Panc1 (cell line): ENCODE data around the gene FAM187B. TPM values are rescaled to one million over a fixed set of nuclear protein-coding genes. Genes with fewer than 3 reads are reported as not detected.
A peak's percentile ranks its signal among the peaks of the same experiment; 100 is the strongest.

Experiments used
- ATAC-seq: fragments of 200-7000 bp; cut with Tn5 transposase; 2 replicates; pipeline ENCODE4 v1.9.1; 2020; ENCODE audit warnings: mild to moderate bottlenecking, moderate library complexity
- BruUV-seq: library from RNA; stranded (reverse); fragments of 400-500 nt; replicated peaks from 2 replicates; lab custom pipeline; 2021; lab: Mats Ljungman, UMichigan
- CTCF ChIA-PET: fragments of 300-600 bp; sonication (Branson Sonifier 250); formaldehyde crosslinking; loops from one replicate; lab custom pipeline; 2022; ENCODE audit warnings: antibody characterized with exemption; lab: Charles Lee
- POLR2A ChIA-PET: fragments of 300-600 bp; sonication (Branson Sonifier 250); formaldehyde crosslinking; loops from one replicate; lab custom pipeline; 2022; ENCODE audit warnings: antibody characterized with exemption; lab: Charles Lee
- DNase-seq: peaks from one replicate; pipeline ENCODE4 v3.0.0-alpha.2; 2010; ENCODE audit warnings: low read depth, low spot score
- H3K27ac ChIP-seq: 2 replicates; pipeline ENCODE4 v1.5.1; 2011; ENCODE audit warnings: mild to moderate bottlenecking, low read length, inconsistent platforms
- H3K27me3 ChIP-seq: fragments of 200-500 bp; sonication (Bioruptor generic); 2 replicates; pipeline ENCODE4 v1.6.0; 2014; ENCODE audit warnings: low read length, inconsistent platforms; ENCODE audit not compliant: control insufficient read depth, insufficient read depth
- H3K36me3 ChIP-seq: fragments of 200-500 bp; sonication (Bioruptor generic); 2 replicates; pipeline ENCODE4 v1.5.1; 2014; ENCODE audit warnings: inconsistent platforms, mild to moderate bottlenecking, low read length, moderate library complexity; ENCODE audit not compliant: control insufficient read depth, insufficient read depth
- H3K4me1 ChIP-seq: 2 replicates; pipeline ENCODE4 v1.5.1; 2011; ENCODE audit warnings: inconsistent platforms, mild to moderate bottlenecking, low read length, moderate library complexity; ENCODE audit not compliant: control insufficient read depth, insufficient read depth
- H3K4me3 ChIP-seq, 2 experiments: 2 replicates each; pipeline ENCODE4 v1.5.1; 2011 to 2012; ENCODE audit warnings: low read depth in 2 of 2, low read length in 2 of 2, mild to moderate bottlenecking in 2 of 2, inconsistent platforms in 1 of 2, moderate library complexity in 1 of 2
- H3K9me3 ChIP-seq: fragments of 200-500 bp; sonication (Bioruptor generic); 2 replicates; pipeline ENCODE4 v1.5.1; 2014; ENCODE audit warnings: low read depth, mild to moderate bottlenecking, inconsistent platforms, low read length, moderate library complexity; ENCODE audit not compliant: control insufficient read depth, insufficient read depth
- POLR2AphosphoS5 ChIP-seq: IDR thresholded peaks from 2 replicates; pipeline ENCODE4 v1.6.1; 2012; ENCODE audit warnings: mild to moderate bottlenecking, low read depth, low read length, moderate library complexity
- SIN3A ChIP-seq: IDR thresholded peaks from 2 replicates; pipeline ENCODE4 v1.6.1; 2012; ENCODE audit warnings: low read depth, mild to moderate bottlenecking, low read length, moderate library complexity, borderline replicate concordance; ENCODE audit not compliant: insufficient read depth
- TCF7L2 ChIP-seq: IDR thresholded peaks from 2 replicates; pipeline ENCODE4 v1.6.1; 2011; ENCODE audit warnings: mild to moderate bottlenecking, low read depth, low read length, inconsistent platforms
- in situ Hi-C: cut with HindIII; loops from 2 replicates; pipeline ENCODE4 v1.10.0; 2016; ENCODE audit warnings: low sequenced_read_pairs, low pct_unique_long_range_greater_than_20kb
- intact Hi-C: fragments of 100-400 bp; cut with micrococcal nuclease; formaldehyde crosslinking; loops from one replicate; pipeline ENCODE4 v1.10.0; 2022; ENCODE audit not compliant: unreplicated experiment
- total RNA-seq: library from RNA; stranded (reverse); gene quantifications from one replicate; pipeline ENCODE4 v1.2.1, GENCODE V29; 2021; ENCODE audit not compliant: unreplicated experiment
- TF ChIP-seq, protein P1 (sequence below): fragments of 450-650 bp; IDR thresholded peaks from 2 replicates; pipeline ENCODE4 v1.5.1; 2017; ENCODE audit warnings: mild to moderate bottlenecking
- TF ChIP-seq, protein P2 (sequence below), 2 experiments: IDR thresholded peaks; 2 replicates each; pipeline ENCODE4 v1.6.1; 2011 to 2012; ENCODE audit warnings: low read depth in 2 of 2, control low read depth in 1 of 2, low read length in 1 of 2, mild to moderate bottlenecking in 1 of 2, moderate library complexity in 1 of 2; ENCODE audit not compliant: insufficient read depth in 1 of 2

FAM187B gene
- total RNA-seq, 1 experiment from 2014 or later: not detected

DNA sequence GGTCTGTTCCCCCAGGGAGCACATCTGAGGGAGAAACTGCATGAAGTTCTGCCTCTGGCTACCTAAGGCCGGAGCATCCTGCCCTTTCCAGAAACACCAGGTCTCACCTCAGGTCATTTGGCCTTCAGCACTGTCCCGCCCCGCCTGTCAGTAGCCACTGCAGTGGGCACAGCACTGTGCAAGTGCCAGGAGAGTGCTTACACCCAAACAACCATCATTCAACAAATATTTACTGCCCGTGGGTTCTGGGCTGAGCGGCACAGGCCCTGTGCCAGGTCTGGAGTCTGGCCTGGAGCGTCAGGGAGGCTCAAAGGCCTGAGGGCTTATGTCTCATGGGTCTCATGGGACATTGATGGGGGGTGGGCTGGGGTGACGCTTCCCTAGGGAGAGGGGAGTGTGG, 43.0 kb upstream of the FAM187B start:
- no TSS peak for BruUV-seq

DNA sequence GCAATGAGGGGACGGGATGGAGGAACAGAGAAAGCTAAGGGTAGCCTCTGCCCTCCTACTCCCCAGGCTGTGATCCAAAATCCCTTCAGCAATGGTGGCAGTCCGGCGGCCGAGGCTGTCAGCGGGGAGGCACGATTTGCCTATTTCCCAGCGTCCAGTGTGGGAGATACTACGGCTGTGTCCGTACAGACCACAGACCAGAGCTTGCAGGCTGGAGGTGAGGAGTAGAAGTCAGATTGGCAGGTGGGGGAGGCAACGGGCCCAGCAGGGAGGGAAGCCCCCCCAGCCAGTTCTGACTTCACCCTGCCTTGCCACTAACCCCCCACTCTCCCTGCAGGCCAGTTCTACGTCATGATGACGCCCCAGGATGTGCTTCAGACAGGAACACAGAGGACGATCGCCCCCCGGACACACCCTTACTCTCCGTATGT, 41.9 kb upstream of the FAM187B start:
- H3K27ac ChIP-seq: no peak overlapping the region
- BruUV-seq: no TSS peak
- intact Hi-C loops (no loop called here), in situ Hi-C loops (no loop called here)
- ChIA-PET CTCF (interaction anchor here (0.6 kb wide), 1 partner anchor 146 kb away, joined by 3 read pairs; no protein-coding TSS in a partner anchor), POLR2A (no interaction called here)
- H3K27me3 ChIP-seq: no peaks in the 10 kb centered on the region
- TF ChIP-seq, protein P1, sequence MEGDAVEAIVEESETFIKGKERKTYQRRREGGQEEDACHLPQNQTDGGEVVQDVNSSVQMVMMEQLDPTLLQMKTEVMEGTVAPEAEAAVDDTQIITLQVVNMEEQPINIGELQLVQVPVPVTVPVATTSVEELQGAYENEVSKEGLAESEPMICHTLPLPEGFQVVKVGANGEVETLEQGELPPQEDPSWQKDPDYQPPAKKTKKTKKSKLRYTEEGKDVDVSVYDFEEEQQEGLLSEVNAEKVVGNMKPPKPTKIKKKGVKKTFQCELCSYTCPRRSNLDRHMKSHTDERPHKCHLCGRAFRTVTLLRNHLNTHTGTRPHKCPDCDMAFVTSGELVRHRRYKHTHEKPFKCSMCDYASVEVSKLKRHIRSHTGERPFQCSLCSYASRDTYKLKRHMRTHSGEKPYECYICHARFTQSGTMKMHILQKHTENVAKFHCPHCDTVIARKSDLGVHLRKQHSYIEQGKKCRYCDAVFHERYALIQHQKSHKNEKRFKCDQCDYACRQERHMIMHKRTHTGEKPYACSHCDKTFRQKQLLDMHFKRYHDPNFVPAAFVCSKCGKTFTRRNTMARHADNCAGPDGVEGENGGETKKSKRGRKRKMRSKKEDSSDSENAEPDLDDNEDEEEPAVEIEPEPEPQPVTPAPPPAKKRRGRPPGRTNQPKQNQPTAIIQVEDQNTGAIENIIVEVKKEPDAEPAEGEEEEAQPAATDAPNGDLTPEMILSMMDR: no peak
- TF ChIP-seq TCF7L2: no peak
- TF ChIP-seq, protein P2, sequence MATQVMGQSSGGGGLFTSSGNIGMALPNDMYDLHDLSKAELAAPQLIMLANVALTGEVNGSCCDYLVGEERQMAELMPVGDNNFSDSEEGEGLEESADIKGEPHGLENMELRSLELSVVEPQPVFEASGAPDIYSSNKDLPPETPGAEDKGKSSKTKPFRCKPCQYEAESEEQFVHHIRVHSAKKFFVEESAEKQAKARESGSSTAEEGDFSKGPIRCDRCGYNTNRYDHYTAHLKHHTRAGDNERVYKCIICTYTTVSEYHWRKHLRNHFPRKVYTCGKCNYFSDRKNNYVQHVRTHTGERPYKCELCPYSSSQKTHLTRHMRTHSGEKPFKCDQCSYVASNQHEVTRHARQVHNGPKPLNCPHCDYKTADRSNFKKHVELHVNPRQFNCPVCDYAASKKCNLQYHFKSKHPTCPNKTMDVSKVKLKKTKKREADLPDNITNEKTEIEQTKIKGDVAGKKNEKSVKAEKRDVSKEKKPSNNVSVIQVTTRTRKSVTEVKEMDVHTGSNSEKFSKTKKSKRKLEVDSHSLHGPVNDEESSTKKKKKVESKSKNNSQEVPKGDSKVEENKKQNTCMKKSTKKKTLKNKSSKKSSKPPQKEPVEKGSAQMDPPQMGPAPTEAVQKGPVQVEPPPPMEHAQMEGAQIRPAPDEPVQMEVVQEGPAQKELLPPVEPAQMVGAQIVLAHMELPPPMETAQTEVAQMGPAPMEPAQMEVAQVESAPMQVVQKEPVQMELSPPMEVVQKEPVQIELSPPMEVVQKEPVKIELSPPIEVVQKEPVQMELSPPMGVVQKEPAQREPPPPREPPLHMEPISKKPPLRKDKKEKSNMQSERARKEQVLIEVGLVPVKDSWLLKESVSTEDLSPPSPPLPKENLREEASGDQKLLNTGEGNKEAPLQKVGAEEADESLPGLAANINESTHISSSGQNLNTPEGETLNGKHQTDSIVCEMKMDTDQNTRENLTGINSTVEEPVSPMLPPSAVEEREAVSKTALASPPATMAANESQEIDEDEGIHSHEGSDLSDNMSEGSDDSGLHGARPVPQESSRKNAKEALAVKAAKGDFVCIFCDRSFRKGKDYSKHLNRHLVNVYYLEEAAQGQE (IDR thresholded peaks at IDR 0.05; ENCODE audit: insufficient read depth in 1 of 2, low read depth in 2 of 2, low read length in 1 of 2): no peak
- no peak for TF ChIP-seq SIN3A
- no peak for TF ChIP-seq POLR2AphosphoS5
- H3K4me3 ChIP-seq: peak overlapping the region in 1 of 2 experiments; percentile 36; a peak in 2 of 4 replicates
- no peaks in the 10 kb centered on the region for H3K9me3 ChIP-seq
- H3K36me3 ChIP-seq: peaks cover 14% of the 10 kb centered on the region
- ATAC-seq (no peak), DNase-seq (no peak)
- H3K4me1 ChIP-seq: peaks cover 14% of the 10 kb centered on the region

More for the DNA sequence above, 43.0 kb upstream of the FAM187B start:
- ChIA-PET CTCF (no interaction called here), POLR2A (no interaction called here)
- intact Hi-C loops (no loop called here), in situ Hi-C loops (no loop called here)
- TF ChIP-seq SIN3A (no peak), TCF7L2 (no peak)
- TF ChIP-seq, protein P2 (IDR thresholded peaks at IDR 0.05; ENCODE audit: insufficient read depth in 1 of 2, low read depth in 2 of 2, low read length in 1 of 2): no peak
- TF ChIP-seq, protein P1: no peak
- Histone ChIP-seq H3K27me3 (no peaks in the 10 kb centered on the region), H3K4me1 (peaks cover 6% of the 10 kb centered on the region), H3K4me3 (no peak overlapping the region), H3K27ac (no peak overlapping the region), H3K9me3 (no peaks in the 10 kb centered on the region), H3K36me3 (peaks cover 18% of the 10 kb centered on the region)
- ATAC-seq (no peak), DNase-seq (no peak)
